ENCODE data around the gene STS. TPM values are rescaled to one million over a fixed set of nuclear protein-coding genes. Genes with fewer than 3 reads are reported as not detected.
A peak's percentile ranks its signal among the peaks of the same experiment; 100 is the strongest.

The STS gene
- total and polyA plus RNA-seq, 5 donors from 2014 or later, result 0.54 to 1.6 (median 1.3) TPM

GRCh38 chrX:7190157-7190556, 42.6 kb downstream of the STS start:
- Histone ChIP-seq H3K9me3 (ENCODE audit: control insufficient read depth in 2 of 2, low read length in 2 of 2) (no peaks in the 10 kb centered on the region), H3K27me3 (ENCODE audit: control insufficient read depth, insufficient read depth, low read length) (no peaks in the 10 kb centered on the region), H3K4me1 (ENCODE audit: control insufficient read depth, insufficient read depth, low read length, poor library complexity, severe bottlenecking) (no peaks in the 10 kb centered on the region), H3K27ac (ENCODE audit: insufficient read depth, low read length, poor library complexity, severe bottlenecking) (no peak overlapping the region), H3K4me3 (ENCODE audit: low read depth, low read length) (no peak overlapping the region), H3K36me3 (ENCODE audit: control insufficient read depth, insufficient read depth, low read length) (no peaks in the 10 kb centered on the region)
- Mint-ChIP-seq H3K4me1 (no peaks in the 10 kb centered on the region), H3K4me3 (no peak overlapping the region), H3K27ac (peak overlapping the region in 1 of 3 donors; percentile 18), H3K9me3 (no peaks in the 10 kb centered on the region), H3K27me3 (no peaks in the 10 kb centered on the region), H3K36me3 (peaks cover 3% of the 10 kb centered on the region)
- ATAC-seq (ENCODE audit: low read depth in 2 of 2) (no peak), DNase-seq (no peak)

GRCh38 chrX:7191681-7192110, 44.2 kb downstream of the STS start:
- H3K27me3 ChIP-seq (ENCODE audit: control insufficient read depth, insufficient read depth, low read length), result no peaks in the 10 kb centered on the region
- no peaks in the 10 kb centered on the region for H3K9me3 ChIP-seq (ENCODE audit: control insufficient read depth in 2 of 2, low read length in 2 of 2)
- peak in 1 of 3 donors; percentile 2 for DNase-seq
- no peak for ATAC-seq (ENCODE audit: low read depth in 2 of 2)
- H3K4me3 Mint-ChIP-seq, result no peak overlapping the region
- no peak overlapping the region for H3K27ac ChIP-seq (ENCODE audit: insufficient read depth, low read length, poor library complexity, severe bottlenecking)
- H3K4me3 ChIP-seq (ENCODE audit: low read depth, low read length), result no peak overlapping the region
- no peaks in the 10 kb centered on the region for H3K27me3 Mint-ChIP-seq
- H3K36me3 Mint-ChIP-seq, result peaks cover 3% of the 10 kb centered on the region
- H3K36me3 ChIP-seq (ENCODE audit: control insufficient read depth, insufficient read depth, low read length), result no peaks in the 10 kb centered on the region
- no peaks in the 10 kb centered on the region for H3K4me1 ChIP-seq (ENCODE audit: control insufficient read depth, insufficient read depth, low read length, poor library complexity, severe bottlenecking)
- H3K4me1 Mint-ChIP-seq, result no peaks in the 10 kb centered on the region
- no peaks in the 10 kb centered on the region for H3K9me3 Mint-ChIP-seq
- no peak overlapping the region for H3K27ac Mint-ChIP-seq

DNA sequence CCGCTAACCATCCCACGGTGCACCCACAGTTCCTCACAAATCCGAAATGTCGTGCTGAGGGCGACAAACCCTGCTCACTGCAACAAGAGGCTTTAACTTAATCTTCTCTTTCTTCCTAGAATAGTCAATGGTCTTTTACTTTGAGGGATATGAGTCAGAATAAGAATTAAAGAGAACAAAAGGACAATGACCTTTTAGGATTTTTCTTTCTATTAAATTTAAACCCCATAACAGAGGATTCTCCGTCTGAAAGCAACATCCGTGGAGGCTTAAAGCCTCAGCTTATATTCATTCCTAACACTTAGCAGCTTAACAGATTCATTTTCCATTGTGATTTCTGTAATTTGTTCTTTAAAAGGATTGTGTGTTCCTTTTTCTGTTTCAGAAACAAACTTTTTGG, 45.4 kb downstream of the STS start:
- no peaks in the 10 kb centered on the region for H3K9me3 Mint-ChIP-seq
- H3K36me3 Mint-ChIP-seq, result peaks cover 3% of the 10 kb centered on the region
- no peak overlapping the region for H3K4me3 ChIP-seq (ENCODE audit: low read depth, low read length)
- H3K27me3 ChIP-seq (ENCODE audit: control insufficient read depth, insufficient read depth, low read length), result no peaks in the 10 kb centered on the region
- no peaks in the 10 kb centered on the region for H3K4me1 Mint-ChIP-seq
- no peaks in the 10 kb centered on the region for H3K36me3 ChIP-seq (ENCODE audit: control insufficient read depth, insufficient read depth, low read length)
- ATAC-seq (ENCODE audit: low read depth in 2 of 2) (no peak), DNase-seq (no peak)
- H3K27ac ChIP-seq (ENCODE audit: insufficient read depth, low read length, poor library complexity, severe bottlenecking), result no peak overlapping the region
- H3K4me3 Mint-ChIP-seq, result no peak overlapping the region
- H3K4me1 ChIP-seq (ENCODE audit: control insufficient read depth, insufficient read depth, low read length, poor library complexity, severe bottlenecking), result no peaks in the 10 kb centered on the region
- H3K27ac Mint-ChIP-seq, result no peak overlapping the region
- H3K27me3 Mint-ChIP-seq, result no peaks in the 10 kb centered on the region
- no peaks in the 10 kb centered on the region for H3K9me3 ChIP-seq (ENCODE audit: control insufficient read depth in 2 of 2, low read length in 2 of 2)

- Histone ChIP-seq H3K36me3 (ENCODE audit: control insufficient read depth, insufficient read depth, low read length) (no peaks in the 10 kb centered on the region), H3K9me3 (ENCODE audit: control insufficient read depth in 2 of 2, low read length in 2 of 2) (no peaks in the 10 kb centered on the region), H3K27me3 (ENCODE audit: control insufficient read depth, insufficient read depth, low read length) (no peaks in the 10 kb centered on the region), H3K4me1 (ENCODE audit: control insufficient read depth, insufficient read depth, low read length, poor library complexity, severe bottlenecking) (no peaks in the 10 kb centered on the region), H3K27ac (ENCODE audit: insufficient read depth, low read length, poor library complexity, severe bottlenecking) (no peak overlapping the region), H3K4me3 (ENCODE audit: low read depth, low read length) (no peak overlapping the region)
- no peak for DNase-seq
- Mint-ChIP-seq H3K9me3 (no peaks in the 10 kb centered on the region), H3K27ac (no peak overlapping the region), H3K4me3 (no peak overlapping the region), H3K36me3 (peaks cover 2% of the 10 kb centered on the region), H3K27me3 (no peaks in the 10 kb centered on the region), H3K4me1 (no peaks in the 10 kb centered on the region)
- ATAC-seq (ENCODE audit: low read depth in 2 of 2), result no peak
Measured at GRCh38 chrX:7194606-7195005, 47.1 kb downstream of the STS start.

Other genes with a start within 250 kb of the STS start
- 14.9 TPM for gene PUDP, start 441 bp downstream of the STS start, total RNA-seq
- gene PUDP, start 441 bp downstream of the STS start, polyA plus RNA-seq, result 10 to 100 TPM; 20.1 to 26.4 (median 23.3) TPM